Measurements from ENCODE around the gene ANAPC2. TPM values are rescaled to one million over a fixed set of nuclear protein-coding genes. Genes with fewer than 3 reads are reported as not detected.

ANAPC2 gene
- total and polyA plus RNA-seq, 4 donors: 9.3 to 32.6 (median 19.6) TPM

DNA sequence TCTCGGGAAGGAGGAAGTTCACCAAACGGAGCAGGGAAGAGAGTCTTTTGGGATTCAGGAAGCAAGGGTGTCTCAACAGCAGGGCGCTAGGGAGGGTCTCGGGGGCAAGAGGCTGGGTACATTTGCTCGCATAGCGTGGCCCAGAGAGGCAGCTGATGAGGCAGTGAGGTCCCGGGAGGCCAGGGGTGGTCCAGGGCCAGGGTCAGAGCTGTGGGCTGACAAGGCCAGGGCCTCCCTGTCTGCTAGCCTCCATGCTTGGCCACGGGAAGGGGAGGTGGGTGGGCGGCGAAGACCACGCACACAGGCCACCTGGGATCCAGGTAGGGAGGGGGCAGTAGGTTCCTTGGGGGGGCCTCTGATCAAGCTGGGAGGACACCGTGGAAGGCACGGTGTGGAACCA, 23.2 kb upstream of the ANAPC2 start:
- no peak for DNase-seq (ENCODE audit: low spot score)
- Histone ChIP-seq H3K4me3 (ENCODE audit: low read depth in 1 of 3, low read length in 3 of 3) (no peak overlapping the region), H3K9ac (ENCODE audit: low read depth in 1 of 2, low read length in 2 of 2) (no peak overlapping the region), H3K27ac (ENCODE audit: low read depth in 1 of 2, low read length in 2 of 2) (no peak overlapping the region), H3K27me3 (ENCODE audit: control insufficient read depth in 4 of 4, insufficient read depth in 4 of 4, low read length in 3 of 4) (no peaks in the 10 kb centered on the region), H3K36me3 (ENCODE audit: control insufficient read depth in 4 of 4, insufficient read depth in 3 of 4, low read depth in 1 of 4, low read length in 3 of 4) (peaks cover 0 to 11% (median under 1%) of the 10 kb centered on the region in 4 donors), H3K9me3 (ENCODE audit: control insufficient read depth in 4 of 4, low read length in 3 of 4) (no peaks in the 10 kb centered on the region), H3K4me1 (ENCODE audit: control insufficient read depth in 4 of 4, insufficient read depth in 4 of 4, low read length in 3 of 4) (peaks cover 0 to 9% (median 6%) of the 10 kb centered on the region in 4 donors)
- 88% methylated on average over 13 of the region's 13 CpGs for WGBS
- TF ChIP-seq HNF4A (conservative IDR thresholded peaks at IDR 0.05) (no peak), FOXA1 (IDR thresholded peaks at IDR 0.05) (no peak), RXRA (IDR thresholded peaks at IDR 0.05) (no peak), SP1 (IDR thresholded peaks at IDR 0.05) (no peak), TAF1 (conservative IDR thresholded peaks at IDR 0.05) (no peak), NR2F2 (IDR thresholded peaks at IDR 0.05) (no peak)
- TF ChIP-seq, protein P1, sequence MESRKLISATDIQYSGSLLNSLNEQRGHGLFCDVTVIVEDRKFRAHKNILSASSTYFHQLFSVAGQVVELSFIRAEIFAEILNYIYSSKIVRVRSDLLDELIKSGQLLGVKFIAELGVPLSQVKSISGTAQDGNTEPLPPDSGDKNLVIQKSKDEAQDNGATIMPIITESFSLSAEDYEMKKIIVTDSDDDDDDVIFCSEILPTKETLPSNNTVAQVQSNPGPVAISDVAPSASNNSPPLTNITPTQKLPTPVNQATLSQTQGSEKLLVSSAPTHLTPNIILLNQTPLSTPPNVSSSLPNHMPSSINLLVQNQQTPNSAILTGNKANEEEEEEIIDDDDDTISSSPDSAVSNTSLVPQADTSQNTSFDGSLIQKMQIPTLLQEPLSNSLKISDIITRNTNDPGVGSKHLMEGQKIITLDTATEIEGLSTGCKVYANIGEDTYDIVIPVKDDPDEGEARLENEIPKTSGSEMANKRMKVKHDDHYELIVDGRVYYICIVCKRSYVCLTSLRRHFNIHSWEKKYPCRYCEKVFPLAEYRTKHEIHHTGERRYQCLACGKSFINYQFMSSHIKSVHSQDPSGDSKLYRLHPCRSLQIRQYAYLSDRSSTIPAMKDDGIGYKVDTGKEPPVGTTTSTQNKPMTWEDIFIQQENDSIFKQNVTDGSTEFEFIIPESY (IDR thresholded peaks at IDR 0.05): no peak
- TF ChIP-seq, protein P2, sequence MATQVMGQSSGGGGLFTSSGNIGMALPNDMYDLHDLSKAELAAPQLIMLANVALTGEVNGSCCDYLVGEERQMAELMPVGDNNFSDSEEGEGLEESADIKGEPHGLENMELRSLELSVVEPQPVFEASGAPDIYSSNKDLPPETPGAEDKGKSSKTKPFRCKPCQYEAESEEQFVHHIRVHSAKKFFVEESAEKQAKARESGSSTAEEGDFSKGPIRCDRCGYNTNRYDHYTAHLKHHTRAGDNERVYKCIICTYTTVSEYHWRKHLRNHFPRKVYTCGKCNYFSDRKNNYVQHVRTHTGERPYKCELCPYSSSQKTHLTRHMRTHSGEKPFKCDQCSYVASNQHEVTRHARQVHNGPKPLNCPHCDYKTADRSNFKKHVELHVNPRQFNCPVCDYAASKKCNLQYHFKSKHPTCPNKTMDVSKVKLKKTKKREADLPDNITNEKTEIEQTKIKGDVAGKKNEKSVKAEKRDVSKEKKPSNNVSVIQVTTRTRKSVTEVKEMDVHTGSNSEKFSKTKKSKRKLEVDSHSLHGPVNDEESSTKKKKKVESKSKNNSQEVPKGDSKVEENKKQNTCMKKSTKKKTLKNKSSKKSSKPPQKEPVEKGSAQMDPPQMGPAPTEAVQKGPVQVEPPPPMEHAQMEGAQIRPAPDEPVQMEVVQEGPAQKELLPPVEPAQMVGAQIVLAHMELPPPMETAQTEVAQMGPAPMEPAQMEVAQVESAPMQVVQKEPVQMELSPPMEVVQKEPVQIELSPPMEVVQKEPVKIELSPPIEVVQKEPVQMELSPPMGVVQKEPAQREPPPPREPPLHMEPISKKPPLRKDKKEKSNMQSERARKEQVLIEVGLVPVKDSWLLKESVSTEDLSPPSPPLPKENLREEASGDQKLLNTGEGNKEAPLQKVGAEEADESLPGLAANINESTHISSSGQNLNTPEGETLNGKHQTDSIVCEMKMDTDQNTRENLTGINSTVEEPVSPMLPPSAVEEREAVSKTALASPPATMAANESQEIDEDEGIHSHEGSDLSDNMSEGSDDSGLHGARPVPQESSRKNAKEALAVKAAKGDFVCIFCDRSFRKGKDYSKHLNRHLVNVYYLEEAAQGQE (IDR thresholded peaks at IDR 0.05): no peak
- TF ChIP-seq, protein P3, sequence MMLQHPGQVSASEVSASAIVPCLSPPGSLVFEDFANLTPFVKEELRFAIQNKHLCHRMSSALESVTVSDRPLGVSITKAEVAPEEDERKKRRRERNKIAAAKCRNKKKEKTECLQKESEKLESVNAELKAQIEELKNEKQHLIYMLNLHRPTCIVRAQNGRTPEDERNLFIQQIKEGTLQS (IDR thresholded peaks at IDR 0.05): no peak
- TF ChIP-seq, protein P4, sequence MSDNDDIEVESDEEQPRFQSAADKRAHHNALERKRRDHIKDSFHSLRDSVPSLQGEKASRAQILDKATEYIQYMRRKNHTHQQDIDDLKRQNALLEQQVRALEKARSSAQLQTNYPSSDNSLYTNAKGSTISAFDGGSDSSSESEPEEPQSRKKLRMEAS (IDR thresholded peaks at IDR 0.05): no peak

DNA sequence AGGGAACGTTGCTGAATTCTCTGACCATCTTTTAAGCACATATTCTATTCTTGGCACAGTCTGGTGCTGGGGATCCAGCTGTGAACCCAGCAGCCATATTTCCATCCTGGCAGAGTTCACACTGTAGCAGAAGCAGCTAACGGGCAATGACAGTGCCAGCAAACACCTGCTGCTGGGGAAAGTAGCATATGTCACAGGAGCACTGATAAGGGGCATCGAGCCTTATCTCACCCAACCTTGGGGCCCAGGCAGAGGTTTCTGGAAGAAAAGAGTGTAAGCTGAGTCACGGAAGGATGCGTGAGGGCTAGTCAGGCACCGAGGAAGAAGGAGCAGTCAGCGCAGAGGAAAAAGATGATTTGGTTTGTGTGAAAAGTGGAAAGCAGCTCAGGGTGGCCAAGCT, 18.2 kb upstream of the ANAPC2 start:
- TF ChIP-seq, protein P4 (IDR thresholded peaks at IDR 0.05): no peak
- no peak overlapping the region for H3K9ac ChIP-seq (ENCODE audit: low read depth in 1 of 2, low read length in 2 of 2)
- no peaks in the 10 kb centered on the region for H3K27me3 ChIP-seq (ENCODE audit: control insufficient read depth in 4 of 4, insufficient read depth in 4 of 4, low read length in 3 of 4)

More for the DNA sequence above, 18.2 kb upstream of the ANAPC2 start:
- Histone ChIP-seq H3K36me3 (ENCODE audit: control insufficient read depth in 4 of 4, insufficient read depth in 3 of 4, low read depth in 1 of 4, low read length in 3 of 4) (peaks cover 0 to 5% (median 0%) of the 10 kb centered on the region in 4 donors), H3K9me3 (ENCODE audit: control insufficient read depth in 4 of 4, low read length in 3 of 4) (no peaks in the 10 kb centered on the region), H3K4me3 (ENCODE audit: low read depth in 1 of 3, low read length in 3 of 3) (peak overlapping the region in 1 of 3 donors; percentile 96), H3K4me1 (ENCODE audit: control insufficient read depth in 4 of 4, insufficient read depth in 4 of 4, low read length in 3 of 4) (peaks cover 20 to 53% (median 48%) of the 10 kb centered on the region in 4 donors), H3K27ac (ENCODE audit: low read depth in 1 of 2, low read length in 2 of 2) (no peak overlapping the region)
- WGBS: 79% methylated on average over 7 of the region's 7 CpGs
- no peak for DNase-seq (ENCODE audit: low spot score)
